GM20431 (cell line): Measurements from ENCODE around the gene NUAK1.

Source experiments
- in situ Hi-C: fragments of 300-500 bp; cut with MseI, MboI; formaldehyde crosslinking; loops from one replicate; pipeline ENCODE4 v1.15.0; 2020; ENCODE audit warnings: low sequenced_read_pairs; ENCODE audit not compliant: unreplicated experiment

Gene NUAK1

DNA sequence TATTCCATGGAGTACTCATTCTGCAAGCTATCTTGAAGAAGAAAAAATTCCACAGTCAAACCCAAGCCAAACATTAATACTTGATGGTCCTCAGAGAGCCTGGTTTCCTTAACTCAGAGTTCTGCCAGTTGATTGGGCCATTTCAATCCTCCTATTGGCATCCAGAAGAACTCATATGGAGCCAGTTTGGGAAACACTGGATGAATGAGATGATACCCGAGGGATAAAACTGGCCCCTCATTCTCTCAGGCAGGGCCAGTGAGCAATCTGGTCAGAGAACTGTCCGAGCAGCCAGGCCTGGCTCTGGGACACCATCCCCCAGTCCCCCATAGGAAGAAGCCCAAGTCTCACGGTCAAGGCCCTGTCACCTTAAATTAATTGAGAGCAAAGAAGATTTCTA is 48.8 kb downstream of the NUAK1 start:
- in situ Hi-C loops: no loop called here

DNA sequence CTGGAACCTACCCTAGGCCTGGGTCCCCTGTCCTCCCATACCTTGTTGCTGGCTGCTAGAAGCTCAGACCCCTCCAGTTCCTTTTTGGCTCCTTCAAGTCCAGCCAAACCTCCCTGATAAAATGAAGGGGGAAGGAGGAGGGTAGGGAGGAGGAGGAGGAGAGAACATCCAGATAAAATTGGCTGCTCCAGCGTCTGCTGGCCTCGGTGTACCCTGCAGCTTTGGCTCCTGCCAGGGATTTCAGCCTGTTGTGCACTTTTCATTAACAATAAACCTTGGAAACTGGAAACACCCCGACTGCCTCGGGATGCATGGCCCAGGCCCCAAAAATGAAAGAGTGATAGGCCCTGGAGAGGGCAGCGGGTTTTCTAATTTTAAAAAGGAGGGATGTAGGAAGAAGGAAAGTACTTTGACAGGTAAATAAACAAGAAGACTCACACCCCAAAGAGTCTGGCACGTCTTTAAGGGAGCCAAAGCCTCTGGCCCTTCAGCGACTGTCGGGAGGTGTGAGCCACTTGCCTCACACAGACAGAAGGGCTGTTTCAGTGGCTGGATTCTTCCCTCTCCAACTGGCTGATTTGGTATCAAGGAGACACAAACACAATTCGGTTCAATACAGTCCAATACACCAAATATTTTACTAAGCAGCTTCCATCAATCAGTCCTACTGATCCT is 49.8 kb downstream of the NUAK1 start:
- in situ Hi-C loops: no loop called here

DNA sequence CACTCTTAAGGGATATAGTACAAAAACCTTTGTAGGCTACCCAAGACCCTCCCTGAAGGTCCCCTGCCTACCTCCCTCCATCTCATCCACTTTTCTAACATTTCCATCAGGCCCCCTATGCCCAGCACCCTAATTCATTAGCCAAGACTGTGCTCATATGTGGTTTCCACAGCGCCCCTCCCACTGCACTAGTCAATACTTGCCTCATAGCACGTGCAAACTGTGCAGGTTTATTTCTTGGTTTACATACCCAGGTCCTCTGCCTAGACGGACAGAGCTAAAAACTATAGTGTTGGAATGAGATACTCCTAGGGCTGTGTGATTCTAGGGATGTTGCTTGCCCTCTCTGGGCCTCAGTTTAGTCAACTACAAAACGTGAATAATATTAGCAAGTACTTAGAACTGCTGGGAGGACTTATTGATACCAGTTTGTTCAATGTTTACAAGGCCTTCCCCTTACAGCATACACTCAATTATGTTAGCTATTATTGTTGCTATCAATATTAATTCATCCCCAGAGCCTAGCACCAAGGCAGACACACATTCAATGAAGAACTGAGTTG is 50.4 kb downstream of the NUAK1 start:
- in situ Hi-C loops: no loop called here

- in situ Hi-C loops: no loop called here
Observed at GRCh38 chr12:106086696-106087095, 52.1 kb downstream of the NUAK1 start.

DNA sequence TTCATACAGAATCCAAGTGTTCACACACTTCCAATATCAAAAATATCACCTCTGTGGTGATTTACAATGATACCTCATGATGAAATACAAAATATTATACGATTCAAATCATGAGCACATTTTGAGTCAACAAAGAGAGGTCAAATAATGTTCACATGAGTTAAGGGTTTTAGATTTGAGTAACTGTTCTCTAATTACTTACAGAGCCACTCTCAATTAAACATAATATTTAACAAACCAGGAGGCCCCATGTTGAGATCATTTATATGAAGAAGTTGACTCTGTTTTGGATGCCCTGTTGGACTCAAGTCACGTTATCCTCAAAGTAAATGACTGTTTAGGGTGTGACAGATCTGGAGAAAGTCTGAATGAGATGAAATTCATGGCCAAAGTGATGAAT is 53.5 kb downstream of the NUAK1 start:
- in situ Hi-C loops: no loop called here

- in situ Hi-C loops: no loop called here
Observed at GRCh38 chr12:106084759-106085158, 54.0 kb downstream of the NUAK1 start.

DNA sequence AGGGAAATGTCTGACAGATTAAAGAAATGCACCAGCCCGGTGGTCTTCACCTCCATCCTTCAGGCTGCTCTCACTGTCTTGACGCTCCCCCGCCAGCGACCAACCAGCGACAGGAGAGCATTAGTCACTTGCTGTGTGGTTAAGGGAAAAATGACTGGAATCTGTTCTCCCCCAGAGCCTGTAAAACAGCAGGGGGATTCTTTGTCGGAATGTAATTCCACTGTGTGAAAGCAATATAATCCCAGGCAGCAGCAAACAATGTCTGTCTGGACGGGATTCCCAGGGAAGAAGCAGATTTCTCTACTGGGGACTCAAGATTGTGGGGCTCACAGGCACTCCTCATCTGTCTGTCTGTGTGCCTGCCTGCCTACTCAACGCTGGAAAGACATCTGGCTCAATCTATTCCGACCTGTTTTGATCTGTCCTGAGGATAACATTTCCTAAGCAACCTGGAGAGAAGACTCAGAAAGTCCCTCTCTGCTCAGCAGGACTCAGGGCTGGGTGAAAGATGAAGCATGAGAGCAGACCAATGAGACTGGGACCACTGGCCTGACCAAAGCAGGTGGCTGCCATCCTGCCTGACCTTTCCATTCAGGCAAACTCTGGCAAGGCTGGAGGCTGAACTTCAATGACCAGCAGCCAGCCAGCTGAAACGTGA is 54.6 kb downstream of the NUAK1 start:
- in situ Hi-C loops: no loop called here

DNA sequence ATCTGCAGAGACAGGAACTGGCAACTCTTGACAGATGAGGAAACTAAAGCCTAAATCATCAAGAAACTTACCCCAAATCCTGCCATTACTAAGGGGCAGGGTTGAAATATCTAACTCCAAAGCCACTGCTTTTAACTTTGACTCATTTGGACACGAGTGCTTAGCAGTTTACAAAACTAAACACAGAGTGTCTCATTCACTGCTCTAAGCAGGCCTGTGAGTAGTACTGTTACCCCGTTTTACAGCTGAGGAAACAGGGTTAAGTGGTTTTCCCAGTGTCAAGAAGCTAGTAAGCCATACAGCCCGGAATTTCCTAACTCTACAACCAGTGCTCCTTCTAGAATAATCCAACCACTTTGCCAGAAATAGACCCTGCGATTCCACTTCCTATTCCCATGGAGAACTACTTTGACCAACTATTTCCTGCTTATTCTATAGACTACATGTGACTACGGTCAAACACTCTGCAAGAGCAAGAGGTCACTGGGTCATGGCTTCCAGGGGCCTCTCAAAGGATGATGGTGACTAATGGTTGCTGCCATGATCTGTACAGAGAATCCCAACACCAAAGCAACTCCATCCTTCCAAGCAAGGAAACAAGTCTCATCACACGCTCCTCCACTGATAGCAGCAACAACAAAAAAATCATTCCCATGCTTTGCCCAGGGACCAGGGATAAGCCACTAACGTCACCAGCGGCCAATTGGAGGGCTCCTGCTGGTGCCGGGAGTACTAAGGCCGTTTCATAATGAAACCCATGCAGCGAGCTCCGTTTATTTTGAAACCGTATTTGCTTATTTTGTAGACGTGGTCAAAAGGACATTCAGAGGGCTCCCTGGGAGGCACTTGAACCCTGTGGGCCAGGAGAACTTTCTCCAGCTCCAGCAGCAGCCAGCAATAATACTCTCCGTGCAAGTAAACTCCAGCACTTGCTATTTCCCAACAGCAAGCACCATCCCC is 56.3 kb downstream of the NUAK1 start:
- in situ Hi-C loops: no loop called here

GRCh38 chr12:106081606-106082005 is 57.1 kb downstream of the NUAK1 start:
- in situ Hi-C loops: no loop called here

DNA sequence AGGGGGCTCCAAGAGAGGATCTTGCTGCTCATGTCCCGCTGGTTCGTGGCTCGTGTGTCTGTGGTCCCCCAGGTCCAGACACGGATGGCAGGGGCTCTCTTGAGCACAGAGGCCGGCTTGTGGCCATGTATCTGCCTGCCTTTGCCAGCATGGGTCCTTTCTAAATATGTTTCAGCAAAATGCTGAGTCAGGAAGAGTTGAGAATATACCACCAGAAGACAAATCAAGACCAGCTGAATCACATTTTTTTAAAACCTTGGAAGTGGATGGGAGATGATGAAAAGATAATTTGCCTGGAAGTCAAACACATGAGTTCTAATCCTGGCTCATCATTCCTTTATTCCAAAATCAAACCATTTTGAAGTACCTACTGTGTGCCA is 58.0 kb downstream of the NUAK1 start:
- in situ Hi-C loops: no loop called here

GRCh38 chr12:106080041-106080790 is 58.5 kb downstream of the NUAK1 start:
- in situ Hi-C loops: no loop called here

DNA sequence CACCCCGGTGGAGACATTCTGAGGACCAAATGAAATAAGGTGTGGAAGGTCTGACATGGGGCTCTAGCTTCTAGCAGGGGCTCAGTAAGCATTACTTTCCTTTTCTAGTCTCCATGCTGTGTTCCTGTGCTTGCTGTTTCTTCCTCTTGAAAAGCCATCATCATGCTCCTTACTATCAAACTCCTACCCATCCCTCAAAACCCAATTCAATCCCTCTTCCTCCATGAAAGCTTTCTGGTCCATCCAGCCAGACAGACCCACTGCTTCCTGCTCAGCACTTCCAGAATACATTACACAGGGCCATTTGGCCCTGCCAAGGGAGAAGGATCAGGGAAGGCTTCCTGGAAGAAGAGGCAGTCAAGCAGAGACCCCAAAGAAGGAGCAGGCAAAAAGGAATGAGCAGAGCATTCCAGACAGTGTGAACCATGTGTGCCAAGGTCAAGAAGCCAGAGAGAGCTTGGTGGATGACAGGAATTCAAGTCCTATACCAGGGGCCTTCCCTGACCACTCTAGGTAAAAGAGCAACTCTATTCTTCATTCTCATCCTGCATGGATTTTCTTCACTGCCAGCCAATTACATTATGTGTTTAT is 59.5 kb downstream of the NUAK1 start:
- in situ Hi-C loops: no loop called here

DNA sequence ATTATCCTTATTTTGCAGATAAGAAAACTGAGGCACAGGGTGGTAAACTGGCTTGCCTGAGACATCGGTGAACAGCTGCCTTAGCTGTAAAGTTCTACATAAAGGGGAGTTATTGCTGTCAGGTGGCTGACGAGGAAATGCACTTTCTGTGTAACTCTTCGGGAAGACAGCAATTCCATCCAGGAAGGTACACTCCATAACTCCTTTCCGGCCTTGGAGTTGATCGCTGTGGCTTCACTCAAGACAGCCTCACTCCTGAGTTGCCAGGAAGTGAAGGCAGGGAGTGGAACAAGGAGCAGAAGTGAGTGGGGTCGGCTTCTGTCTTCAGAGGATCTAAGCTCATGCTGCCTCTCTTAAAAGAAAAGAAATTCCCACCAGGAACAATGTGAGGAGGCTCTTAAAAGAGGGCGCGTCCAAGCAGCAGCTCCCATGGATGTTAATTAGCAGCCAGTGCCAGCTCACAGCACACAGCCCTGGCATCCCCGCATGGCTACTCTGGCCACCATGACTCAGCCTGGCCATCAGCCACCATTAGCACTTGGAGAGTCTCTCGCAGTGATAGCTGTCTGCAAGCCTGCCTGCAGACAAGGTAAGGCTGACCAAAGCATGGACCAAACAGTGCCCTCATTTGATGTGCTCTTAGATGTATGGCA is 60.3 kb downstream of the NUAK1 start:
- in situ Hi-C loops: no loop called here

- in situ Hi-C loops: no loop called here
Observed at GRCh38 chr12:106074706-106075392, 63.9 kb downstream of the NUAK1 start.

DNA sequence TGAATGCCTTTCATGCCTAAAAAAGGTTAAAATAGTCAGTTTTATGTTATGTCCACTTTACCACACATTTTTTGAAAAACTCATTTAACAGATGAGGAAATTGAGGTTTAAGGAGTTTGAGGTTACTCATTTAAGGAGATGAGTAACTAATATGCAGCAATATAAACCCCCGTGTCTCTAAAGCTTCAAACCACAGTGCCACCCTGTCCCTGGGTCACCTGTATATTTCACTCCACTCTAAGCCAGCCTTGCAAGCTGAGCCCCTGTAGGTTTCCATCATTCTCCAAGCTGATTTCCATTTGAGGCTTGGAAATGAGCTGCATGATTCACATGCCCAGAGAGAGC is 64.4 kb downstream of the NUAK1 start:
- in situ Hi-C loops: no loop called here

DNA sequence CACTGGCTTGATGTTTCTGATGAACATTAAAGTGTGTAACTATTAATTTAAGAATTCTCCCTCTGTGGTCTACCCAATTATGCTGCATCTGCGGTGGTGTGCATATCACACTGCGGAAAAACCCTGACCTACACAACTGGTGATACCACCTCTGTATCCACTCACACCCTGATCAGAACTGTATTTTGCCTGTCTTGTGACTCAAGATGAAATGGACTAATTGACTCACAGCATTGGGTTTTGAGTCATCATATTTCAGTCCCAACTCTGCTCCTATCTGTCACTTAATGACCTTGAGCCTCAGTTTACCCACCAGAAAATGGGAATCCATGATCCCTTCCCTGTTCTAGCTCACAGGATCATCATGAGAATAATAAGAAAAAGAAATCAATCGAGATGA is 65.6 kb downstream of the NUAK1 start:
- in situ Hi-C loops: no loop called here

GRCh38 chr12:106072751-106073150 is 66.0 kb downstream of the NUAK1 start:
- in situ Hi-C loops: no loop called here

DNA sequence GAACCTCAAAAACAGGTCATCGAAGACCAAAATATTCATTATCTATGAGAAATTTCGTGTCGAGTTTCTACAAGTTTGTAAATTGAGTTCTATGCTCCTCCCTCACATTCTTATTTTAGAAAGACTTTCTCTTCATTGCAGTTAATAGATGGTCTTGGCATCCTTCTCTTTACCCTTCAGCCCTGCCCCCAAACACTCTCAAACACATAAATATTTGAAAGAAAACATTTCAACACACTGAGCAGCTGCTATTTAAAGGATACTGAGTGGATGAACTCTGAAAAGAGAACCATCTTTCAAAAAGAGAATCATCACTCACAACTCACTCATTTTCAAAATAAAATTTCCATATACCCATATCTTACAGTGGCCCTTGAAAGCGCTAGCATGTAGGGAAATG is 67.1 kb downstream of the NUAK1 start:
- in situ Hi-C loops: no loop called here

DNA sequence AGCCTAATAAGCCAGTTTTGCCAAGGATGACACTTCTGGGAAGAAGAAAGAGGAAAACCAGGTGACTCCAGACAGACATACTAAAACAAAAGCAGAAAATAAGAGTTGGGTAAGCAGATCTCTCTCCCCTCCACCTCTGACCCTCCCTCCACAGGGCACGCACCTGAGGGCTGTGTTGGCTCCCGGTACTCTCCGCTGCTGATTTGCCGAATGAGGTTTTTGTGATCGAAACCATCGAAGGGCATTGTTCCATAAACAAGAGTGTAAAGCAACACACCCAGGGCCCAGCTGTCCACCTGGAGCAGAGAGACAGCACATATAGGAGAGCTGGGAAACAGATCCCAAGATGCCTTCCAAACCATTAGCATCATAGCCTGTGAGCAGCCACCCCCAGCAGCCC is 68.1 kb downstream of the NUAK1 start:
- in situ Hi-C loops: no loop called here
